DND-41 (cell line): ENCODE data around the gene EIF4G3.

Experiments used
- ATAC-seq: fragments of 200-7000 bp; cut with Tn5 transposase; 3 replicates; pipeline ENCODE4 v1.9.1; 2021; ENCODE audit warnings: low read depth; ENCODE audit not compliant: insufficient read depth
- DNase-seq: peaks from one replicate; pipeline ENCODE4 v3.0.0-alpha.2; 2020
- H2AFZ ChIP-seq: 2 replicates; pipeline ENCODE4 v1.6.0; 2012; ENCODE audit warnings: low read depth, low read length
- H3K27ac ChIP-seq: 2 replicates; pipeline ENCODE4 v1.5.1; 2012; ENCODE audit warnings: low read length, inconsistent platforms
- H3K27me3 ChIP-seq: fragments of 200-600 bp; sonication (generic); 2 replicates; pipeline ENCODE4 v1.6.0; 2012; ENCODE audit warnings: low read length, mild to moderate bottlenecking, inconsistent platforms; ENCODE audit not compliant: insufficient read depth, poor library complexity
- H3K36me3 ChIP-seq: 2 replicates; pipeline ENCODE4 v1.5.1; 2012; ENCODE audit warnings: low read length, inconsistent platforms; ENCODE audit not compliant: insufficient read depth
- H3K4me1 ChIP-seq: 2 replicates; pipeline ENCODE4 v1.5.1; 2012; ENCODE audit warnings: mild to moderate bottlenecking, low read length; ENCODE audit not compliant: insufficient read depth
- H3K4me2 ChIP-seq: 2 replicates; pipeline ENCODE4 v1.6.0; 2012; ENCODE audit warnings: mild to moderate bottlenecking, moderate library complexity, low read length, inconsistent platforms; ENCODE audit not compliant: insufficient read depth
- H3K4me3 ChIP-seq, 2 experiments: fragments of 200-600 bp in 1 of 2; shearing (Covaris generic) in 1 of 2; 2 replicates each; pipeline ENCODE4 v1.5.1; 2012 to 2016; ENCODE audit warnings: inconsistent platforms in 2 of 2, low read length in 2 of 2, mild to moderate bottlenecking in 2 of 2, low read depth in 1 of 2, moderate library complexity in 1 of 2
- H3K79me2 ChIP-seq: 2 replicates; pipeline ENCODE4 v1.6.0; 2012; ENCODE audit warnings: low read length, inconsistent platforms; ENCODE audit not compliant: insufficient read depth
- H3K9ac ChIP-seq: 2 replicates; pipeline ENCODE4 v1.6.0; 2012; ENCODE audit warnings: low read depth, mild to moderate bottlenecking, inconsistent platforms, low read length, moderate library complexity
- H3K9me3 ChIP-seq: 2 replicates; pipeline ENCODE4 v1.5.1; 2012; ENCODE audit warnings: low read length, moderate library complexity, mild to moderate bottlenecking, inconsistent platforms; ENCODE audit not compliant: insufficient read depth, severe bottlenecking
- H4K20me1 ChIP-seq: 2 replicates; pipeline ENCODE4 v1.6.0; 2012; ENCODE audit warnings: low read length; ENCODE audit not compliant: insufficient read depth
- CTCF ChIP-seq: IDR thresholded peaks from 2 replicates; pipeline ENCODE4 v1.5.1; 2012; ENCODE audit warnings: borderline replicate concordance, low read length, moderate library complexity, mild to moderate bottlenecking; ENCODE audit not compliant: poor library complexity, severe bottlenecking; ENCODE audit errors: extremely low read depth
- EZH2 ChIP-seq: IDR thresholded peaks from 3 replicates; pipeline ENCODE4 v1.6.1; 2012; ENCODE audit warnings: borderline replicate concordance, low read depth, mild to moderate bottlenecking, moderate library complexity, low read length, inconsistent platforms; ENCODE audit not compliant: severe bottlenecking

EIF4G3 gene

GRCh38 chr1:21066356-21067012, 110.2 kb downstream of the EIF4G3 start:
- Histone ChIP-seq H3K4me3 (no peak overlapping the region), H3K9ac (no peak overlapping the region), H3K4me1 (no peaks in the 10 kb centered on the region), H3K4me2 (no peak overlapping the region), H3K79me2 (no peaks in the 10 kb centered on the region), H3K27ac (no peak overlapping the region), H3K27me3 (no peaks in the 10 kb centered on the region), H3K36me3 (0 out of 2 replicates have a peak, but pooled peaks cover 3% of the 10 kb centered on the region), H2AFZ (no peak overlapping the region), H4K20me1 (no peaks in the 10 kb centered on the region), H3K9me3 (no peaks in the 10 kb centered on the region)
- no peak for ATAC-seq
- no peak for DNase-seq
- TF ChIP-seq EZH2, result no peak
- no peak for TF ChIP-seq CTCF

GRCh38 chr1:21065851-21066250, 110.8 kb downstream of the EIF4G3 start:
- TF ChIP-seq CTCF (no peak), EZH2 (no peak)
- Histone ChIP-seq H3K9me3 (no peaks in the 10 kb centered on the region), H3K79me2 (no peaks in the 10 kb centered on the region), H3K4me2 (no peak overlapping the region), H3K27ac (no peak overlapping the region), H3K36me3 (0 out of 2 replicates have a peak, but pooled peaks cover 3% of the 10 kb centered on the region), H3K9ac (no peak overlapping the region), H4K20me1 (no peaks in the 10 kb centered on the region), H3K27me3 (no peaks in the 10 kb centered on the region), H3K4me3 (no peak overlapping the region), H3K4me1 (no peaks in the 10 kb centered on the region), H2AFZ (no peak overlapping the region)
- ATAC-seq (no peak), DNase-seq (no peak)

- no peak overlapping the region for H3K4me3 ChIP-seq
- H3K9ac ChIP-seq, result no peak overlapping the region
- no peaks in the 10 kb centered on the region for H3K4me1 ChIP-seq
- no peak for DNase-seq
- no peak overlapping the region for H2AFZ ChIP-seq
- no peaks in the 10 kb centered on the region for H4K20me1 ChIP-seq
- H3K27me3 ChIP-seq, result no peaks in the 10 kb centered on the region
- no peak for ATAC-seq
- no peak overlapping the region for H3K27ac ChIP-seq
- TF ChIP-seq CTCF (no peak), EZH2 (no peak)
- no peak overlapping the region for H3K4me2 ChIP-seq
- H3K79me2 ChIP-seq, result no peaks in the 10 kb centered on the region
- no peaks in the 10 kb centered on the region for H3K9me3 ChIP-seq
- H3K36me3 ChIP-seq, result 0 out of 2 replicates have a peak, but pooled peaks cover 3% of the 10 kb centered on the region
Observed at GRCh38 chr1:21064057-21064456, 112.6 kb downstream of the EIF4G3 start.
